Adrenal gland (tissue), 12 donors: ENCODE data around the gene OR51F2. TPM values are rescaled to one million over a fixed set of nuclear protein-coding genes. Genes with fewer than 3 reads are reported as not detected.

Source experiments
- DNase-seq, 7 donors: peaks; one replicate each; pipeline ENCODE4 v3.0.0-alpha.2; 2019 to 2020
- H3K27ac ChIP-seq, 5 donors: fragments of 200-600 bp; sonication (generic) in 4 of 5; 1 replicate in 3 of 5; 2 replicates in 2 of 5; pipeline versions ENCODE4 v1.5.1 to v1.8.0; 2016 to 2020; ENCODE audit warnings: mild to moderate bottlenecking in 1 of 5
- H3K27me3 ChIP-seq: fragments of 200-600 bp; 2 replicates; pipeline ENCODE4 v1.8.0; 2021
- H3K36me3 ChIP-seq, 2 donors: fragments of 200-600 bp; replicated peaks in 1 of 2; 1 replicate in 1 of 2; 2 replicates in 1 of 2; pipeline versions ENCODE4 v1.5.1 to v1.8.0; 2018 to 2022
- H3K4me1 ChIP-seq, 2 donors: fragments of 200-600 bp; replicated peaks in 1 of 2; 1 replicate in 1 of 2; 2 replicates in 1 of 2; pipeline versions ENCODE4 v1.5.1 to v1.8.0; 2018 to 2021
- H3K4me3 ChIP-seq, 4 donors: fragments of 200-600 bp; sonication (generic) in 3 of 4; one replicate each; pipeline ENCODE4 v1.5.1; 2016 to 2018
- H3K9me3 ChIP-seq, 3 donors: fragments of 200-600 bp; sonication (generic) in 1 of 3; replicated peaks in 1 of 3; 1 replicate in 2 of 3; 2 replicates in 1 of 3; pipeline versions ENCODE4 v1.5.1 to v1.8.0; 2016 to 2021
- CTCF ChIP-seq, 6 experiments: fragments of 450-650 bp in 4 of 6; fragments of 200-600 bp in 2 of 6; sonication (generic) in 1 of 6; IDR thresholded peaks; 1 replicate in 5 of 6; 2 replicates in 1 of 6; pipeline versions ENCODE4 v1.5.1 to v1.8.0; 2016 to 2021; ENCODE audit warnings: antibody characterized with exemption in 6 of 6, mild to moderate bottlenecking in 2 of 6, moderate library complexity in 1 of 6
- POLR2A ChIP-seq, 2 donors: fragments of 450-650 bp; IDR thresholded peaks; one replicate each; pipeline ENCODE4 v1.6.1; 2017; ENCODE audit warnings: antibody characterized with exemption in 2 of 2, mild to moderate bottlenecking in 2 of 2, moderate library complexity in 1 of 2
- WGBS, 4 donors: extraction: QIAGEN DNeasy Blood & Tissue Kit in 2 of 4; methylation state at CpG; one replicate each; pipeline versions ENCODE4 v1.1.5 to v1.1.7; 2013 to 2017; 5-methylcytosine and 5-hydroxymethylcytosine counted together
- intact Hi-C, 2 donors: fragments of 100-400 bp; cut with DNase I; formaldehyde crosslinking; loops; one replicate each; pipeline versions ENCODE4 v1.14.1 to v1.15.0; 2022 to 2023
- polyA plus RNA-seq, 3 donors: library from polyadenylated mRNA; stranded (reverse); fragments of 200-250 nt in 2 of 3; fragments of 350-450 nt in 1 of 3; fragmentation: Illumina TruSeq in 1 of 3; extraction: RNeasy Lipid Tissue Mini Kit (QIAGEN cat#74804) in 1 of 3; gene quantifications; one replicate each; pipeline ENCODE4 v1.2.3, GENCODE V29; 2013 to 2014
- total RNA-seq, 9 donors: library from RNA; depleted of rRNA in 4 of 9; stranded (reverse); fragments of >200 nt in 4 of 9; fragments of 120-200 nt in 1 of 9; fragmentation: NEBNext Ultra II Directional in 1 of 9; extraction: Animal tissue kit (Norgen Biotek cat#: 25700) in 1 of 9; gene quantifications; one replicate each; pipeline versions ENCODE4 v1.1.0 to v1.2.4, GENCODE V29; 2013 to 2023
- donor health status: healthy with polysubstance abuse.
- donor health status: Bipolar disorder and iron deficiency.
- donor health status: DM: yes; HTN: yes; CAD: no.
- donor health status: DM: no; HTN: no; CAD: no.
- donor health status: DM: no; HTN: no; CAD: no.
- donor health status: DM: yes; HTN: yes; CAD: no.

The OR51F2 gene
- total and polyA plus RNA-seq, 12 donors = not detected

- Histone ChIP-seq H3K4me1 (no peaks in the 10 kb centered on the region), H3K9me3 (no peaks in the 10 kb centered on the region), H3K27me3 (no peaks in the 10 kb centered on the region), H3K4me3 (no peak within 1 kb of the TSS), H3K36me3 (no peaks in the 10 kb centered on the region), H3K27ac (no peak within 1 kb of the TSS)
- intact Hi-C loops = no loop called here
- WGBS, 4 donors = 74 to 82% (median 80%) methylated on average over 3 of the region's 3 CpGs
- no peak for DNase-seq
- TF ChIP-seq POLR2A (IDR thresholded peaks at IDR 0.05) (no peak), CTCF (IDR thresholded peaks at IDR 0.05) (no peak)
Measured at GRCh38 chr11:4804280-4804679, 16.8 kb upstream of the OR51F2 start, which contains the start of gene OR52R1. OR52R1 (minus strand) TSS chr11:4804380; CDS start chr11:4804380, 0 bp downstream.

GRCh38 chr11:4808476-4808875, 12.6 kb upstream of the OR51F2 start:
- Histone ChIP-seq H3K27ac (no peak overlapping the region), H3K9me3 (no peaks in the 10 kb centered on the region), H3K27me3 (no peaks in the 10 kb centered on the region), H3K36me3 (no peaks in the 10 kb centered on the region), H3K4me1 (no peaks in the 10 kb centered on the region), H3K4me3 (no peak overlapping the region)
- 53 to 93% (median 71%) methylated on average over 1 of the region's 1 CpG for WGBS, 4 donors
- TF ChIP-seq CTCF (IDR thresholded peaks at IDR 0.05) (no peak), POLR2A (IDR thresholded peaks at IDR 0.05) (no peak)
- intact Hi-C loops = no loop called here
- DNase-seq = no peak

GRCh38 chr11:4809246-4809645, 11.9 kb upstream of the OR51F2 start:
- Histone ChIP-seq H3K36me3 (no peaks in the 10 kb centered on the region), H3K27me3 (no peaks in the 10 kb centered on the region)
- WGBS, 4 donors = 75 to 86% (median 83%) methylated on average over 2 of the region's 2 CpGs

GRCh38 chr11:4825132-4825531, 4.0 kb downstream of the OR51F2 start:
- H3K27ac ChIP-seq = no peak overlapping the region
- no peak for DNase-seq
- intact Hi-C loops = no loop called here

More at GRCh38 chr11:4809246-4809645, 11.9 kb upstream of the OR51F2 start:
- Histone ChIP-seq H3K27ac (no peak overlapping the region), H3K9me3 (no peaks in the 10 kb centered on the region), H3K4me3 (no peak overlapping the region), H3K4me1 (no peaks in the 10 kb centered on the region)
- intact Hi-C loops = no loop called here
- DNase-seq = no peak
- TF ChIP-seq POLR2A (IDR thresholded peaks at IDR 0.05) (no peak), CTCF (IDR thresholded peaks at IDR 0.05) (no peak)

More at GRCh38 chr11:4825132-4825531, 4.0 kb downstream of the OR51F2 start:
- no peaks in the 10 kb centered on the region for H3K4me1 ChIP-seq
- TF ChIP-seq CTCF (IDR thresholded peaks at IDR 0.05) (no peak), POLR2A (IDR thresholded peaks at IDR 0.05) (no peak)
- H3K4me3 ChIP-seq = no peak overlapping the region
- H3K27me3 ChIP-seq = no peaks in the 10 kb centered on the region
- no peaks in the 10 kb centered on the region for H3K9me3 ChIP-seq
- no peaks in the 10 kb centered on the region for H3K36me3 ChIP-seq
